Hepatocyte (in vitro differentiated cells): Measurements from ENCODE around the gene MT3. TPM values are rescaled to one million over a fixed set of nuclear protein-coding genes. Genes with fewer than 3 reads are reported as not detected.

ENCODE experiments used
- DNase-seq: peaks from one replicate; pipeline ENCODE4 v3.0.0-alpha.2; 2016; ENCODE audit warnings: low spot score
- H2AFZ ChIP-seq: fragments of 200-600 bp; sonication (generic); 2 replicates; pipeline ENCODE4 v1.6.0; 2016; ENCODE audit warnings: antibody characterized with exemption, mild to moderate bottlenecking
- H3K27ac ChIP-seq: fragments of 200-600 bp; sonication (generic); 2 replicates; pipeline ENCODE4 v1.5.1; 2016; ENCODE audit warnings: mild to moderate bottlenecking
- H3K27me3 ChIP-seq: fragments of 200-600 bp; sonication (generic); 2 replicates; pipeline ENCODE4 v1.6.1; 2016
- H3K36me3 ChIP-seq: fragments of 200-600 bp; sonication (generic); replicated peaks from 2 replicates; pipeline ENCODE4 v1.5.1; 2016; ENCODE audit warnings: low read depth; ENCODE audit not compliant: insufficient read depth
- H3K4me1 ChIP-seq: fragments of 200-600 bp; sonication (generic); 2 replicates; pipeline ENCODE4 v1.5.1; 2016; ENCODE audit warnings: mild to moderate bottlenecking, moderate library complexity; ENCODE audit not compliant: insufficient read depth
- H3K4me2 ChIP-seq: fragments of 200-600 bp; sonication (generic); 2 replicates; pipeline ENCODE4 v1.6.0; 2016
- H3K4me3 ChIP-seq: fragments of 200-600 bp; sonication (generic); 2 replicates; pipeline ENCODE4 v1.5.1; 2016; ENCODE audit warnings: mild to moderate bottlenecking
- H3K79me2 ChIP-seq: fragments of 200-600 bp; sonication (generic); 2 replicates; pipeline ENCODE4 v1.6.0; 2017; ENCODE audit warnings: mild to moderate bottlenecking
- H3K9me2 ChIP-seq: fragments of 200-600 bp; sonication (generic); replicated peaks from 2 replicates; pipeline ENCODE4 v1.6.0; 2017; ENCODE audit warnings: mild to moderate bottlenecking; ENCODE audit not compliant: insufficient read depth
- H3K9me3 ChIP-seq: fragments of 200-600 bp; sonication (generic); 2 replicates; pipeline ENCODE4 v1.5.1; 2016; ENCODE audit warnings: low read depth, mild to moderate bottlenecking
- H4K20me1 ChIP-seq: fragments of 200-600 bp; sonication (generic); 2 replicates; pipeline ENCODE4 v1.6.0; 2016; ENCODE audit warnings: mild to moderate bottlenecking; ENCODE audit not compliant: insufficient read depth, poor library complexity, severe bottlenecking
- CTCF ChIP-seq: fragments of 200-600 bp; sonication (generic); IDR thresholded peaks from 2 replicates; pipeline ENCODE4 v1.5.1; 2016; ENCODE audit warnings: antibody characterized with exemption, mild to moderate bottlenecking; ENCODE audit not compliant: poor library complexity
- EZH2 ChIP-seq: fragments of 200-600 bp; sonication (generic); IDR thresholded peaks from 2 replicates; pipeline ENCODE4 v1.6.1; 2016; ENCODE audit warnings: antibody characterized with exemption, mild to moderate bottlenecking, borderline replicate concordance
- EZH2phosphoT487 ChIP-seq: fragments of 200-600 bp; sonication (generic); IDR thresholded peaks from one replicate; pipeline ENCODE4 v1.6.1; 2018; ENCODE audit warnings: antibody characterized with exemption, mild to moderate bottlenecking, low read depth, moderate library complexity; ENCODE audit not compliant: unreplicated experiment, severe bottlenecking
- WGBS: methylation state at CpG from one replicate; pipeline ENCODE4 v1.1.6; 2016; ENCODE audit warnings: low lambda C conversion rate; ENCODE audit errors: missing lambda C conversion rate; 5-methylcytosine and 5-hydroxymethylcytosine counted together
- polyA plus RNA-seq: library from polyadenylated mRNA; unstranded; fragments of >200 nt; fragmentation: Nextera tagmentation; extraction: Ambion mirVana; gene quantifications from 2 replicates; pipeline ENCODE4 v1.2.1, GENCODE V29; 2016
- total RNA-seq: library from RNA; depleted of rRNA; stranded (reverse); fragments of >200 nt; gene quantifications from 2 replicates; pipeline ENCODE4 v1.2.3, GENCODE V29; 2014

The MT3 gene
- total and polyA plus RNA-seq, 2 experiments from 2014 or later = not detected

- no peaks in the 10 kb centered on the region for H3K36me3 ChIP-seq
- H3K4me2 ChIP-seq = no peak overlapping the region
- DNase-seq = no peak
- no peaks in the 10 kb centered on the region for H3K79me2 ChIP-seq
- H3K9me2 ChIP-seq = no peaks in the 10 kb centered on the region
- peaks cover 31% of the 10 kb centered on the region for H3K27me3 ChIP-seq
- no peak overlapping the region for H3K27ac ChIP-seq
- no peak overlapping the region for H3K4me3 ChIP-seq
- TF ChIP-seq EZH2 = no peak
- TF ChIP-seq EZH2phosphoT487 = no peak
- TF ChIP-seq CTCF = no peak
- no peaks in the 10 kb centered on the region for H4K20me1 ChIP-seq
- H2AFZ ChIP-seq = no peak overlapping the region
- no peaks in the 10 kb centered on the region for H3K9me3 ChIP-seq
- peaks cover 9% of the 10 kb centered on the region for H3K4me1 ChIP-seq
These were observed 24.4 kb downstream of the MT3 start for GRCh38 chr16:56613706-56614105.

- TF ChIP-seq EZH2phosphoT487 (no peak), EZH2 (no peak), CTCF (no peak)
- no peaks in the 10 kb centered on the region for H3K9me2 ChIP-seq
- no peak overlapping the region for H3K27ac ChIP-seq
- no peaks in the 10 kb centered on the region for H3K36me3 ChIP-seq
- H2AFZ ChIP-seq = no peak overlapping the region
- H3K4me3 ChIP-seq = no peak overlapping the region
- H3K9me3 ChIP-seq = no peaks in the 10 kb centered on the region
- peaks cover under 1% of the 10 kb centered on the region for H3K4me1 ChIP-seq
- DNase-seq = no peak
- no peaks in the 10 kb centered on the region for H4K20me1 ChIP-seq
- peaks cover 39% of the 10 kb centered on the region for H3K27me3 ChIP-seq
- no peaks in the 10 kb centered on the region for H3K79me2 ChIP-seq
- no peak overlapping the region for H3K4me2 ChIP-seq
These were observed 25.2 kb downstream of the MT3 start for GRCh38 chr16:56614549-56614991.

- H3K36me3 ChIP-seq = no peaks in the 10 kb centered on the region
- H3K4me3 ChIP-seq = no peak overlapping the region
- H3K9me2 ChIP-seq = no peaks in the 10 kb centered on the region
- peaks cover 47% of the 10 kb centered on the region for H3K27me3 ChIP-seq
- H4K20me1 ChIP-seq = no peaks in the 10 kb centered on the region
- H3K4me1 ChIP-seq = no peaks in the 10 kb centered on the region
- H3K4me2 ChIP-seq = no peak overlapping the region
- H3K27ac ChIP-seq = no peak overlapping the region
- 86% methylated on average over 3 of the region's 3 CpGs for WGBS
- no peaks in the 10 kb centered on the region for H3K79me2 ChIP-seq
- no peaks in the 10 kb centered on the region for H3K9me3 ChIP-seq
- no peak overlapping the region for H2AFZ ChIP-seq
- DNase-seq = no peak
- no peak for TF ChIP-seq EZH2phosphoT487
These were observed 26.0 kb downstream of the MT3 start for GRCh38 chr16:56615353-56615752.

GRCh38 chr16:56616608-56617211, 27.4 kb downstream of the MT3 start:
- Histone ChIP-seq H2AFZ (peak overlapping the region; percentile 45), H3K4me3 (no peak overlapping the region)
- 25% methylated on average over 21 of the region's 23 CpGs for WGBS

More at GRCh38 chr16:56616608-56617211, 27.4 kb downstream of the MT3 start:
- no peaks in the 10 kb centered on the region for H4K20me1 ChIP-seq
- TF ChIP-seq CTCF = no peak
- TF ChIP-seq EZH2 = no peak
- no peak for TF ChIP-seq EZH2phosphoT487
- H3K4me1 ChIP-seq = no peaks in the 10 kb centered on the region
- no peaks in the 10 kb centered on the region for H3K36me3 ChIP-seq
- peak overlapping the region; percentile 86 for H3K4me2 ChIP-seq
- H3K9me3 ChIP-seq = no peaks in the 10 kb centered on the region
- peaks cover 42% of the 10 kb centered on the region for H3K27me3 ChIP-seq
- no peak overlapping the region for H3K27ac ChIP-seq
- no peak for DNase-seq
- H3K9me2 ChIP-seq = no peaks in the 10 kb centered on the region
- no peaks in the 10 kb centered on the region for H3K79me2 ChIP-seq
